ENCODE results near the gene EBF3. TPM values are rescaled to one million over a fixed set of nuclear protein-coding genes. Genes with fewer than 3 reads are reported as not detected.

The EBF3 gene
- total RNA-seq, 4 donors from 2014 or later = 2.5 to 4.9 (median 4.6) TPM

- no peak for ATAC-seq
- Histone ChIP-seq H3K4me3 (no peak overlapping the region), H3K36me3 (no peaks in the 10 kb centered on the region), H3K27ac (no peak overlapping the region), H3K4me1 (no peaks in the 10 kb centered on the region), H3K9me3 (no peaks in the 10 kb centered on the region), H3K27me3 (peaks cover 4% of the 10 kb centered on the region)
- WGBS, 2 donors (ENCODE audit: low coverage in 1 of 2) = 89 to 100% methylated on average over 3 of the region's 4 CpGs
- TF ChIP-seq POLR2A (IDR thresholded peaks at IDR 0.05) (no peak), EP300 (IDR thresholded peaks at IDR 0.05) (no peak), POLR2AphosphoS5 (IDR thresholded peaks at IDR 0.05) (no peak)
- TF ChIP-seq, protein P1, sequence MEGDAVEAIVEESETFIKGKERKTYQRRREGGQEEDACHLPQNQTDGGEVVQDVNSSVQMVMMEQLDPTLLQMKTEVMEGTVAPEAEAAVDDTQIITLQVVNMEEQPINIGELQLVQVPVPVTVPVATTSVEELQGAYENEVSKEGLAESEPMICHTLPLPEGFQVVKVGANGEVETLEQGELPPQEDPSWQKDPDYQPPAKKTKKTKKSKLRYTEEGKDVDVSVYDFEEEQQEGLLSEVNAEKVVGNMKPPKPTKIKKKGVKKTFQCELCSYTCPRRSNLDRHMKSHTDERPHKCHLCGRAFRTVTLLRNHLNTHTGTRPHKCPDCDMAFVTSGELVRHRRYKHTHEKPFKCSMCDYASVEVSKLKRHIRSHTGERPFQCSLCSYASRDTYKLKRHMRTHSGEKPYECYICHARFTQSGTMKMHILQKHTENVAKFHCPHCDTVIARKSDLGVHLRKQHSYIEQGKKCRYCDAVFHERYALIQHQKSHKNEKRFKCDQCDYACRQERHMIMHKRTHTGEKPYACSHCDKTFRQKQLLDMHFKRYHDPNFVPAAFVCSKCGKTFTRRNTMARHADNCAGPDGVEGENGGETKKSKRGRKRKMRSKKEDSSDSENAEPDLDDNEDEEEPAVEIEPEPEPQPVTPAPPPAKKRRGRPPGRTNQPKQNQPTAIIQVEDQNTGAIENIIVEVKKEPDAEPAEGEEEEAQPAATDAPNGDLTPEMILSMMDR (IDR thresholded peaks at IDR 0.05) = no peak
These were observed 44.7 kb downstream of the EBF3 start for GRCh38 chr10:129919358-129919757.

- Histone ChIP-seq H3K27ac (no peak overlapping the region), H3K4me3 (no peak overlapping the region), H3K36me3 (no peaks in the 10 kb centered on the region), H3K9me3 (no peaks in the 10 kb centered on the region), H3K27me3 (peaks cover 4% of the 10 kb centered on the region), H3K4me1 (no peaks in the 10 kb centered on the region)
- 100% methylated on average over 2 of the region's 8 CpGs; no CpG with 5 or more reads in 1 of the 2 donors for WGBS, 2 donors (ENCODE audit: low coverage in 1 of 2)
- TF ChIP-seq, protein P1 (IDR thresholded peaks at IDR 0.05) = no peak
- TF ChIP-seq POLR2A (IDR thresholded peaks at IDR 0.05) = no peak
- no peak for ATAC-seq
These were observed 45.2 kb downstream of the EBF3 start for GRCh38 chr10:129918836-129919235.

- Histone ChIP-seq H3K27ac (no peak overlapping the region), H3K36me3 (no peaks in the 10 kb centered on the region), H3K4me3 (no peak overlapping the region), H3K27me3 (peaks cover 4% of the 10 kb centered on the region), H3K4me1 (no peaks in the 10 kb centered on the region), H3K9me3 (no peaks in the 10 kb centered on the region)
- ATAC-seq = no peak
- WGBS, 2 donors (ENCODE audit: low coverage in 1 of 2) = 91% methylated on average over 5 of the region's 9 CpGs; no CpG with 5 or more reads in 1 of the 2 donors
- TF ChIP-seq POLR2AphosphoS5 (IDR thresholded peaks at IDR 0.05) = no peak
- no peak for TF ChIP-seq POLR2A (IDR thresholded peaks at IDR 0.05)
- TF ChIP-seq EP300 (IDR thresholded peaks at IDR 0.05) = no peak
- TF ChIP-seq, protein P1 (IDR thresholded peaks at IDR 0.05) = no peak
These were observed 45.7 kb downstream of the EBF3 start for GRCh38 chr10:129918401-129918800.

DNA sequence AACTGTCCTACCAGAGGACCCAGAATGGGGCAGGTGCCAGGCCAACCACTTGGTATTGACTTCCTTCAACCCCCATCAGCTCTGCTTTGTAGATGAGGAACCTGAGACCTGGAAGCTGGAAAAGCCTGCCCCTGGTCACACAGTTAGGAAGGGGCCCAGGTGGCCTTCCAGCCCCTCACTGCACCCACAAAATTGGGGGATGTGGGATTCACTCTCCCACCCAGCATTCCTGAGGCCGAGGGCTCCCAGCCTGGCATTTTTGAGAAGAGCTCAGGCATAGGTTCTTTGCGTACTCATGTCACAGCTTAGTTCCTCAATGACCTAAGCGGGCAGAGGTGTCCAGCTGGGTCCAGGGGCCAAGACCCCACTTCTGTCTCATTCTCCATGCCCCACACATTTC is 46.1 kb downstream of the EBF3 start:
- H3K9me3 ChIP-seq = no peaks in the 10 kb centered on the region
- no peaks in the 10 kb centered on the region for H3K4me1 ChIP-seq
- no peaks in the 10 kb centered on the region for H3K36me3 ChIP-seq
- peaks cover 4% of the 10 kb centered on the region for H3K27me3 ChIP-seq
- no peak for ATAC-seq
- no peak overlapping the region for H3K4me3 ChIP-seq
- no peak overlapping the region for H3K27ac ChIP-seq
- 100% methylated on average over 2 of the region's 3 CpGs; no CpG with 5 or more reads in 1 of the 2 donors for WGBS, 2 donors (ENCODE audit: low coverage in 1 of 2)
- TF ChIP-seq, protein P1 (IDR thresholded peaks at IDR 0.05) = no peak
- TF ChIP-seq POLR2AphosphoS5 (IDR thresholded peaks at IDR 0.05) = no peak
- no peak for TF ChIP-seq POLR2A (IDR thresholded peaks at IDR 0.05)
- no peak for TF ChIP-seq EP300 (IDR thresholded peaks at IDR 0.05)

GRCh38 chr10:129916506-129916995 is 47.5 kb downstream of the EBF3 start:
- WGBS, 2 donors (ENCODE audit: low coverage in 1 of 2) = 90% methylated on average over 2 of the region's 7 CpGs; no CpG with 5 or more reads in 1 of the 2 donors

More at GRCh38 chr10:129916506-129916995, 47.5 kb downstream of the EBF3 start:
- TF ChIP-seq POLR2A (IDR thresholded peaks at IDR 0.05) = no peak
- no peak for TF ChIP-seq EP300 (IDR thresholded peaks at IDR 0.05)
- Histone ChIP-seq H3K4me3 (no peak overlapping the region), H3K27ac (no peak overlapping the region), H3K36me3 (no peaks in the 10 kb centered on the region), H3K4me1 (no peaks in the 10 kb centered on the region), H3K9me3 (no peaks in the 10 kb centered on the region), H3K27me3 (no peaks in the 10 kb centered on the region)
- ATAC-seq = no peak
